Testis (tissue), 3 donors: Measurements from ENCODE around the gene GOLGA6D. TPM values are rescaled to one million over a fixed set of nuclear protein-coding genes. Genes with fewer than 3 reads are reported as not detected.
"Not testable (repeated sequence)": the region's sequence is repeated elsewhere in the genome, so short reads cannot be mapped to it uniquely, and the experiment has no call there.

Source experiments
- DNase-seq: peaks from one replicate; pipeline ENCODE4 v3.0.0-alpha.2; 2019
- H3K27ac ChIP-seq, 2 donors: fragments of 200-600 bp; sonication (generic); one replicate each; pipeline ENCODE4 v1.5.1; 2019
- H3K27me3 ChIP-seq: fragments of 200-600 bp; sonication (generic); one replicate; pipeline ENCODE4 v1.5.1; 2019
- H3K36me3 ChIP-seq: fragments of 200-600 bp; sonication (generic); one replicate; pipeline ENCODE4 v1.5.1; 2017; ENCODE audit warnings: low read depth; ENCODE audit errors: missing control alignments
- H3K4me1 ChIP-seq: fragments of 200-600 bp; sonication (generic); one replicate; pipeline ENCODE4 v1.5.1; 2019
- H3K4me3 ChIP-seq, 2 donors: fragments of 200-600 bp; sonication (generic); one replicate each; pipeline ENCODE4 v1.5.1; 2017 to 2019
- H3K9me3 ChIP-seq: fragments of 200-600 bp; sonication (generic); one replicate; pipeline ENCODE4 v1.5.1; 2017
- POLR2A ChIP-seq: fragments of 450-650 bp; IDR thresholded peaks from one replicate; pipeline ENCODE4 v1.6.1; 2017; ENCODE audit warnings: antibody characterized with exemption, mild to moderate bottlenecking, moderate library complexity
- WGBS, 2 donors: methylation state at CpG; one replicate each; pipeline ENCODE4 v1.1.5; 2018; 5-methylcytosine and 5-hydroxymethylcytosine counted together
- intact Hi-C: fragments of 100-400 bp; cut with DNase I; formaldehyde crosslinking; loops from one replicate; pipeline ENCODE4 v1.15.1; 2023; ENCODE audit warnings: low total_unique reads
- polyA plus RNA-seq: library from polyadenylated mRNA; stranded (reverse); fragments of 350-450 nt; fragmentation: Illumina TruSeq; extraction: RNeasy Lipid Tissue Mini Kit (QIAGEN cat#74804); gene quantifications from one replicate; pipeline ENCODE4 v1.2.3, GENCODE V29; 2014; ENCODE audit warnings: low read depth, low replicate concordance; ENCODE audit not compliant: insufficient read depth
- total RNA-seq, 2 donors: library from RNA; depleted of rRNA; stranded (reverse); fragments of >200 nt; gene quantifications; one replicate each; pipeline ENCODE4 v1.2.3, GENCODE V29; 2016
- TF ChIP-seq, protein P1 (sequence below), 3 experiments: fragments of 450-650 bp in 2 of 3; fragments of 200-600 bp in 1 of 3; sonication (generic) in 1 of 3; IDR thresholded peaks; one replicate each; pipeline ENCODE4 v1.5.1; 2016 to 2019; ENCODE audit warnings: antibody characterized with exemption in 3 of 3, mild to moderate bottlenecking in 2 of 3, moderate library complexity in 1 of 3

The GOLGA6D gene
- total and polyA plus RNA-seq, 3 donors from 2014 or later: 13.1 to 29.8 (median 13.3) TPM

- intact Hi-C loops: no loop called here
- no peak for DNase-seq
- WGBS, 2 donors: 94% methylated on average over 9 of the region's 9 CpGs; no CpG with 5 or more reads in 1 of the 2 donors
Measured at GRCh38 chr15:75302318-75302717, 19.7 kb downstream of the GOLGA6D start.

GRCh38 chr15:75302753-75303152 is 20.1 kb downstream of the GOLGA6D start:
- H3K36me3 ChIP-seq, H3K9me3 ChIP-seq, H3K4me1 ChIP-seq, H3K27me3 ChIP-seq, DNase-seq, H3K4me3 ChIP-seq, H3K27ac ChIP-seq, intact Hi-C loops: not testable (repeated sequence)
- WGBS, 2 donors: 93% methylated on average over 4 of the region's 4 CpGs

More at GRCh38 chr15:75302318-75302717, 19.7 kb downstream of the GOLGA6D start:
- H3K27me3 ChIP-seq: no peaks in the 10 kb centered on the region
- TF ChIP-seq POLR2A: no peak
- TF ChIP-seq, protein P1, sequence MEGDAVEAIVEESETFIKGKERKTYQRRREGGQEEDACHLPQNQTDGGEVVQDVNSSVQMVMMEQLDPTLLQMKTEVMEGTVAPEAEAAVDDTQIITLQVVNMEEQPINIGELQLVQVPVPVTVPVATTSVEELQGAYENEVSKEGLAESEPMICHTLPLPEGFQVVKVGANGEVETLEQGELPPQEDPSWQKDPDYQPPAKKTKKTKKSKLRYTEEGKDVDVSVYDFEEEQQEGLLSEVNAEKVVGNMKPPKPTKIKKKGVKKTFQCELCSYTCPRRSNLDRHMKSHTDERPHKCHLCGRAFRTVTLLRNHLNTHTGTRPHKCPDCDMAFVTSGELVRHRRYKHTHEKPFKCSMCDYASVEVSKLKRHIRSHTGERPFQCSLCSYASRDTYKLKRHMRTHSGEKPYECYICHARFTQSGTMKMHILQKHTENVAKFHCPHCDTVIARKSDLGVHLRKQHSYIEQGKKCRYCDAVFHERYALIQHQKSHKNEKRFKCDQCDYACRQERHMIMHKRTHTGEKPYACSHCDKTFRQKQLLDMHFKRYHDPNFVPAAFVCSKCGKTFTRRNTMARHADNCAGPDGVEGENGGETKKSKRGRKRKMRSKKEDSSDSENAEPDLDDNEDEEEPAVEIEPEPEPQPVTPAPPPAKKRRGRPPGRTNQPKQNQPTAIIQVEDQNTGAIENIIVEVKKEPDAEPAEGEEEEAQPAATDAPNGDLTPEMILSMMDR (IDR thresholded peaks at IDR 0.05): no peak
- no peaks in the 10 kb centered on the region for H3K36me3 ChIP-seq
- no peak overlapping the region for H3K27ac ChIP-seq
- no peaks in the 10 kb centered on the region for H3K9me3 ChIP-seq
- H3K4me1 ChIP-seq: no peaks in the 10 kb centered on the region
- H3K4me3 ChIP-seq: no peak overlapping the region

DNA sequence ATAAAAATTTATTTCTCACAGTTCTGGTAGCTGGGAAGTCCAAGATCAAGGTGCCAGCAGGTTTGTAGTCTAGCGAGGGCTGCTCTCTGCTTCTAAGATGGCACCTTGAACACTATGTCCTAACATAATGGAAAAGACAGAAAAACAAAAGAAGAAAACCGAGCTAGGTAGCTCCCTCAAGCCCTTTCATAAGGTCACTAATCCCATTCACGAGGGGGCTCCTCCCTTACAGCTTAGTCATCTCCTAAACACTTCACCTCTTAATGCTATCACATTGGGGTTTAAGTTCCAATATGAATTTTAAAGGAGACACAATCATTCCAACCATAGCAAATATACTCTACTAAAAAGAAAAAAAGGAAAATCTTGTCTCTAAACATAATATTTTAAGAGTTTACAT is 23.6 kb downstream of the GOLGA6D start:
- DNase-seq: no peak
- Histone ChIP-seq H3K36me3 (no peaks in the 10 kb centered on the region), H3K4me1 (no peaks in the 10 kb centered on the region), H3K4me3 (no peak overlapping the region), H3K9me3 (no peaks in the 10 kb centered on the region), H3K27me3 (no peaks in the 10 kb centered on the region), H3K27ac (no peak overlapping the region)
- intact Hi-C loops: no loop called here
- WGBS, 2 donors: 63 to 76% methylated on average over 3 of the region's 3 CpGs
- TF ChIP-seq, protein P1 (IDR thresholded peaks at IDR 0.05): no peak
- TF ChIP-seq POLR2A: no peak

DNA sequence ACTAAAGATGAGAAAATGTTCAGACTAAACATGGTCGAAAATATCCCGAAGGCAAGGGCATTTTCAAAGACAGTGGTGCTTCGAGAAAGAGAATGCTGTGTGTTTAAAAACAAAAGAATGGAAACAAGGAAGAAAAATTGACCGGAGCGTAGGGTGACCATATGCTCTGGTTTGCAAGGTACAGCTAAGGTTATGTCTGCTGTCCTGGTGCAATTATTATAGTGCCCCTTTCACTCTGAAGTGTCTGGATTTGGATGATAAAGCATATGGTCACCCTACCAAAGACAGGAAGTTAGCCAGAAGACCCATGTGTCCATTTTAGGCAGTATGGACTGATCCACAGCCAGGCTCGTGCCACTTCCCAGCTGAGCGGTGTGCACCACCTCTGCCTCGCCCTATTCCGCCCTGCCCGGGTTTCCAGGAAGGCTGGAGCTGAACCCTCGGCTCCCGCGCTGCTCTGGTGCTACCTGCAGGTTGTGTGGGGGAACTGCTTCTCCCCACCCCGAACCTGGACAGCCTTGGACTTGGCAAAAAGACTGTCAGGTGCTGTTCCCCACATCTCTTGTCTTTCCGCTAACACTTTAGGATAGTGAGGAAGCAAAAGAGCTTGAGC is 25.2 kb downstream of the GOLGA6D start:
- H3K36me3 ChIP-seq: no peaks in the 10 kb centered on the region
- H3K4me3 ChIP-seq: no peak overlapping the region
- no peaks in the 10 kb centered on the region for H3K27me3 ChIP-seq
- no peak overlapping the region for H3K27ac ChIP-seq
- no peak for TF ChIP-seq POLR2A
- TF ChIP-seq, protein P1 (IDR thresholded peaks at IDR 0.05): peak in 1 of 3 experiments; percentile 33
- intact Hi-C loops: no loop called here
- no peaks in the 10 kb centered on the region for H3K9me3 ChIP-seq
- WGBS, 2 donors: 32 to 41% methylated on average over 14 to 15 of the region's 15 CpGs
- no peaks in the 10 kb centered on the region for H3K4me1 ChIP-seq
- peak; percentile 60 for DNase-seq

DNA sequence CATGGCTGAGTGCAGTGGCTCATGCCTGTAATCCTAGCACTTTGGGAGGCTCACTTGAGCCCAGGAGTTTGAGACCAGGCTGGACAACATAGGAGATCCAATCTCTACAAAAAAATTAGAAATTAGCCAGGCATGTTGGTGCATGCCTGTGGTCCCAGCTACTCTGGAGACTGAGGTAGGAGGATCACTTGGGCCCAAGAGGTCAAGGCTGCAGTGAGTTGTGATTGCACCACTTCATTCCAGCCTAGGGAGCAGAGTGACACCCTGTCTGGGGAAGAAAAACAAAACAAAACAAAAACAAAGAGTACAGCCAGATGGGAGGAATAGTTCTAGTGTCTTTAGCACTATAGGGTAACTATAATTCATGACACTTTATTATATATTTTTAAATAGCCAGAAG is 27.1 kb downstream of the GOLGA6D start:
- Histone ChIP-seq H3K27ac (no peak overlapping the region), H3K4me1 (no peaks in the 10 kb centered on the region), H3K27me3 (no peaks in the 10 kb centered on the region), H3K4me3 (no peak overlapping the region), H3K9me3 (no peaks in the 10 kb centered on the region), H3K36me3 (no peaks in the 10 kb centered on the region)
- intact Hi-C loops: no loop called here
- no peak for TF ChIP-seq POLR2A
- TF ChIP-seq, protein P1 (IDR thresholded peaks at IDR 0.05): no peak
- no peak for DNase-seq

- H3K4me3 ChIP-seq, H3K36me3 ChIP-seq, intact Hi-C loops: not testable (repeated sequence)
Measured at GRCh38 chr15:75312548-75312947, 29.9 kb downstream of the GOLGA6D start.

More at GRCh38 chr15:75312548-75312947, 29.9 kb downstream of the GOLGA6D start:
- H3K27ac ChIP-seq, DNase-seq, H3K4me1 ChIP-seq, H3K9me3 ChIP-seq, H3K27me3 ChIP-seq: not testable (repeated sequence)
- WGBS, 2 donors: 90 to 94% methylated on average over 1 of the region's 1 CpG
